Measurements from ENCODE around the gene VCAN. TPM values are rescaled to one million over a fixed set of nuclear protein-coding genes. Genes with fewer than 3 reads are reported as not detected.

VCAN gene
- total RNA-seq, 1 donor from 2014 or later, result 333 TPM

- Histone ChIP-seq H3K4me1 (peaks cover 5 to 28% of the 10 kb centered on the region in 2 donors), H3K27ac (peak overlapping the region; percentile 54 to 63), H3K4me3 (peak overlapping the region in 1 of 2 donors; percentile 32), H3K9me3 (no peaks in the 10 kb centered on the region), H3K36me3 (peaks cover 3 to 4% of the 10 kb centered on the region in 2 donors), H3K27me3 (no peaks in the 10 kb centered on the region)
- DNase-seq (ENCODE audit: low spot score in 2 of 2), result no peak
- intact Hi-C loops (cut with DNase I), result loop anchor here (10.0 kb wide), 1 partner anchor 283 kb away; no protein-coding TSS in a partner anchor
- TF ChIP-seq CTCF (IDR thresholded peaks at IDR 0.05), result no peak
Measured at GRCh38 chr5:83568186-83568585, 96.6 kb downstream of the VCAN start.

- Histone ChIP-seq H3K27ac (peak overlapping the region in 1 of 2 donors; percentile 53), H3K4me1 (peaks cover 0 to 17% of the 10 kb centered on the region in 2 donors), H3K27me3 (no peaks in the 10 kb centered on the region), H3K4me3 (no peak overlapping the region), H3K9me3 (no peaks in the 10 kb centered on the region), H3K36me3 (peaks cover 16 to 28% of the 10 kb centered on the region in 2 donors)
- TF ChIP-seq CTCF (IDR thresholded peaks at IDR 0.05), result no peak
- intact Hi-C loops (cut with DNase I), result no loop called here
- DNase-seq (ENCODE audit: low spot score in 2 of 2), result no peak
Measured at GRCh38 chr5:83570916-83571315, 99.4 kb downstream of the VCAN start.

- no peak overlapping the region for H3K4me3 ChIP-seq
- H3K9me3 ChIP-seq, result no peaks in the 10 kb centered on the region
- DNase-seq (ENCODE audit: low spot score in 2 of 2), result no peak
- H3K36me3 ChIP-seq, result peaks cover 16 to 37% of the 10 kb centered on the region in 2 donors
- peaks cover 0 to 10% of the 10 kb centered on the region in 2 donors for H3K4me1 ChIP-seq
- TF ChIP-seq CTCF (IDR thresholded peaks at IDR 0.05), result no peak
- no peak overlapping the region for H3K27ac ChIP-seq
- intact Hi-C loops (cut with DNase I), result no loop called here
- H3K27me3 ChIP-seq, result no peaks in the 10 kb centered on the region
Measured at GRCh38 chr5:83572271-83572670, 100.7 kb downstream of the VCAN start.

- H3K36me3 ChIP-seq, result peaks cover 25 to 65% of the 10 kb centered on the region in 2 donors
- no peaks in the 10 kb centered on the region for H3K4me1 ChIP-seq
- H3K9me3 ChIP-seq, result no peaks in the 10 kb centered on the region
- no peak for DNase-seq (ENCODE audit: low spot score in 2 of 2)
- no peaks in the 10 kb centered on the region for H3K27me3 ChIP-seq
- H3K27ac ChIP-seq, result no peak overlapping the region
- H3K4me3 ChIP-seq, result no peak overlapping the region
- no peak for TF ChIP-seq CTCF (IDR thresholded peaks at IDR 0.05)
- intact Hi-C loops (cut with DNase I), result no loop called here
Measured at GRCh38 chr5:83576341-83576740, 104.8 kb downstream of the VCAN start.

GRCh38 chr5:83577036-83577636 lies 105.6 kb downstream of the VCAN start:
- Histone ChIP-seq H3K9me3 (no peaks in the 10 kb centered on the region), H3K27me3 (no peaks in the 10 kb centered on the region), H3K4me3 (no peak overlapping the region), H3K27ac (peak overlapping the region; percentile 28 to 45), H3K36me3 (peaks cover 31 to 70% of the 10 kb centered on the region in 2 donors), H3K4me1 (no peaks in the 10 kb centered on the region)
- intact Hi-C loops (cut with DNase I), result no loop called here
- no peak for DNase-seq (ENCODE audit: low spot score in 2 of 2)
- no peak for TF ChIP-seq CTCF (IDR thresholded peaks at IDR 0.05)

Data from ascending aorta (tissue), 2 donors.